HG02973 (cell line): ENCODE measurements around the gene GYPC.
"Not testable (repeated sequence)": the region's sequence is repeated elsewhere in the genome, so short reads cannot be mapped to it uniquely, and the experiment has no call there.

ENCODE experiments used
- ATAC-seq: cut with Tn5 transposase; IDR thresholded peaks from one replicate; pipeline ENCODE4 v1.9.1; 2021; ENCODE audit warnings: moderate library complexity; ENCODE audit not compliant: unreplicated experiment

The GYPC gene

GRCh38 chr2:126655500-126656430 is at the start of gene GYPC:
Gene GYPC (plus strand): TSS chr2:126656158. CDS start chr2:126656264, 106 bp downstream.
- ATAC-seq, result peak; percentile 25

- no peak for ATAC-seq
These were observed 41.3 kb upstream of the GYPC start for GRCh38 chr2:126614524-126615227.

- ATAC-seq, result no peak
These were observed 39.3 kb upstream of the GYPC start for GRCh38 chr2:126616606-126617069.

GRCh38 chr2:126620302-126620701 is 35.7 kb upstream of the GYPC start:
- ATAC-seq, result no peak

- no peak for ATAC-seq
These were observed 33.0 kb upstream of the GYPC start for GRCh38 chr2:126623000-126623399.

- no peak for ATAC-seq
These were observed 28.3 kb upstream of the GYPC start for GRCh38 chr2:126627643-126628042.

GRCh38 chr2:126634273-126634861 is 21.6 kb upstream of the GYPC start:
- no peak for ATAC-seq

GRCh38 chr2:126635281-126635680 is 20.7 kb upstream of the GYPC start:
- no peak for ATAC-seq

- no peak for ATAC-seq
These were observed 20.2 kb upstream of the GYPC start for GRCh38 chr2:126635736-126636135.

- ATAC-seq, result no peak
These were observed 18.6 kb upstream of the GYPC start for GRCh38 chr2:126637386-126637785.

GRCh38 chr2:126638746-126639145 is 17.2 kb upstream of the GYPC start:
- ATAC-seq, result no peak

- ATAC-seq, result no peak
These were observed 16.7 kb upstream of the GYPC start for GRCh38 chr2:126639276-126639675.

- ATAC-seq, result not testable (repeated sequence)
These were observed 14.7 kb upstream of the GYPC start for GRCh38 chr2:126641294-126641693.

- ATAC-seq, result no peak
These were observed 13.9 kb upstream of the GYPC start for GRCh38 chr2:126642031-126642430.

- no peak for ATAC-seq
These were observed 12.5 kb upstream of the GYPC start for GRCh38 chr2:126643431-126643830.

GRCh38 chr2:126643972-126644371 is 12.0 kb upstream of the GYPC start:
- ATAC-seq, result no peak

GRCh38 chr2:126644630-126645191 is 11.2 kb upstream of the GYPC start:
- ATAC-seq, result peak; percentile 84

GRCh38 chr2:126645211-126645618 is 10.7 kb upstream of the GYPC start:
- ATAC-seq, result peak; percentile 38

GRCh38 chr2:126646026-126646425 is 9.9 kb upstream of the GYPC start:
- no peak for ATAC-seq

- ATAC-seq, result not testable (repeated sequence)
These were observed 8.1 kb upstream of the GYPC start for GRCh38 chr2:126647714-126648344.

- ATAC-seq, result not testable (repeated sequence)
These were observed 7.6 kb upstream of the GYPC start for GRCh38 chr2:126648345-126648786.
